ENCODE measurements around the gene PNPLA2. TPM values are rescaled to one million over a fixed set of nuclear protein-coding genes. Genes with fewer than 3 reads are reported as not detected.

The PNPLA2 gene
- total and polyA plus RNA-seq, 5 donors from 2014 or later: 23.9 to 195 (median 24.9) TPM

GRCh38 chr11:869399-870126, 50.8 kb downstream of the PNPLA2 start:
- H3K9me3 Mint-ChIP-seq: no peaks in the 10 kb centered on the region
- Histone ChIP-seq H3K9me3 (ENCODE audit: control insufficient read depth in 2 of 2, low read length in 2 of 2) (no peaks in the 10 kb centered on the region), H3K4me3 (ENCODE audit: low read depth, low read length) (no peak overlapping the region), H3K4me1 (ENCODE audit: control insufficient read depth, insufficient read depth, low read length, poor library complexity, severe bottlenecking) (no peaks in the 10 kb centered on the region), H3K36me3 (ENCODE audit: control insufficient read depth, insufficient read depth, low read length) (no peaks in the 10 kb centered on the region), H3K27me3 (ENCODE audit: control insufficient read depth, insufficient read depth, low read length) (no peaks in the 10 kb centered on the region), H3K27ac (ENCODE audit: insufficient read depth, low read length, poor library complexity, severe bottlenecking) (no peak overlapping the region)
- H3K4me3 Mint-ChIP-seq: no peak overlapping the region
- H3K36me3 Mint-ChIP-seq: peaks cover 6% of the 10 kb centered on the region
- no peaks in the 10 kb centered on the region for H3K27me3 Mint-ChIP-seq
- no peak overlapping the region for H3K27ac Mint-ChIP-seq
- no peak for DNase-seq
- H3K4me1 Mint-ChIP-seq: peaks cover 0 to 2% (median 0%) of the 10 kb centered on the region in 4 donors
- ATAC-seq (ENCODE audit: low read depth in 2 of 2): no peak

- no peaks in the 10 kb centered on the region for H3K9me3 ChIP-seq (ENCODE audit: control insufficient read depth in 2 of 2, low read length in 2 of 2)
- Mint-ChIP-seq H3K27me3 (no peaks in the 10 kb centered on the region), H3K4me1 (peaks cover 0 to 2% (median 0%) of the 10 kb centered on the region in 4 donors), H3K27ac (no peak overlapping the region), H3K4me3 (no peak overlapping the region), H3K36me3 (peaks cover 6% of the 10 kb centered on the region), H3K9me3 (no peaks in the 10 kb centered on the region)
- H3K27me3 ChIP-seq (ENCODE audit: control insufficient read depth, insufficient read depth, low read length): no peaks in the 10 kb centered on the region
- DNase-seq (no peak), ATAC-seq (ENCODE audit: low read depth in 2 of 2) (no peak)
- no peak overlapping the region for H3K27ac ChIP-seq (ENCODE audit: insufficient read depth, low read length, poor library complexity, severe bottlenecking)
- no peak overlapping the region for H3K4me3 ChIP-seq (ENCODE audit: low read depth, low read length)
- H3K4me1 ChIP-seq (ENCODE audit: control insufficient read depth, insufficient read depth, low read length, poor library complexity, severe bottlenecking): no peaks in the 10 kb centered on the region
- H3K36me3 ChIP-seq (ENCODE audit: control insufficient read depth, insufficient read depth, low read length): no peaks in the 10 kb centered on the region
These were observed 51.4 kb downstream of the PNPLA2 start for GRCh38 chr11:870127-870413.

- Mint-ChIP-seq H3K4me1 (peaks cover 0 to 2% (median 0%) of the 10 kb centered on the region in 4 donors), H3K9me3 (no peaks in the 10 kb centered on the region), H3K4me3 (no peak overlapping the region), H3K36me3 (peaks cover 6% of the 10 kb centered on the region), H3K27ac (no peak overlapping the region), H3K27me3 (no peaks in the 10 kb centered on the region)
- no peak for DNase-seq
- H3K4me3 ChIP-seq (ENCODE audit: low read depth, low read length): no peak overlapping the region
- no peaks in the 10 kb centered on the region for H3K9me3 ChIP-seq (ENCODE audit: control insufficient read depth in 2 of 2, low read length in 2 of 2)
- H3K27ac ChIP-seq (ENCODE audit: insufficient read depth, low read length, poor library complexity, severe bottlenecking): no peak overlapping the region
- H3K27me3 ChIP-seq (ENCODE audit: control insufficient read depth, insufficient read depth, low read length): no peaks in the 10 kb centered on the region
- no peak for ATAC-seq (ENCODE audit: low read depth in 2 of 2)
- no peaks in the 10 kb centered on the region for H3K36me3 ChIP-seq (ENCODE audit: control insufficient read depth, insufficient read depth, low read length)
- H3K4me1 ChIP-seq (ENCODE audit: control insufficient read depth, insufficient read depth, low read length, poor library complexity, severe bottlenecking): no peaks in the 10 kb centered on the region
These were observed 51.7 kb downstream of the PNPLA2 start for GRCh38 chr11:870418-870817.

- no peaks in the 10 kb centered on the region for H3K27me3 Mint-ChIP-seq
- H3K36me3 Mint-ChIP-seq: peaks cover 12% of the 10 kb centered on the region
- H3K27ac Mint-ChIP-seq: no peak overlapping the region
- DNase-seq: no peak
- no peak overlapping the region for H3K27ac ChIP-seq (ENCODE audit: insufficient read depth, low read length, poor library complexity, severe bottlenecking)
- no peak overlapping the region for H3K4me3 Mint-ChIP-seq
- H3K9me3 ChIP-seq (ENCODE audit: control insufficient read depth in 2 of 2, low read length in 2 of 2): no peaks in the 10 kb centered on the region
- no peaks in the 10 kb centered on the region for H3K9me3 Mint-ChIP-seq
- H3K4me3 ChIP-seq (ENCODE audit: low read depth, low read length): no peak overlapping the region
- no peaks in the 10 kb centered on the region for H3K4me1 ChIP-seq (ENCODE audit: control insufficient read depth, insufficient read depth, low read length, poor library complexity, severe bottlenecking)
- no peaks in the 10 kb centered on the region for H3K36me3 ChIP-seq (ENCODE audit: control insufficient read depth, insufficient read depth, low read length)
- H3K4me1 Mint-ChIP-seq: peaks cover 0 to 2% (median under 1%) of the 10 kb centered on the region in 4 donors
- ATAC-seq (ENCODE audit: low read depth in 2 of 2): no peak
- no peaks in the 10 kb centered on the region for H3K27me3 ChIP-seq (ENCODE audit: control insufficient read depth, insufficient read depth, low read length)
These were observed 52.8 kb downstream of the PNPLA2 start for GRCh38 chr11:871472-871871.

- peaks cover 12% of the 10 kb centered on the region for H3K36me3 Mint-ChIP-seq
- ATAC-seq (ENCODE audit: low read depth in 2 of 2): no peak
These were observed 54.1 kb downstream of the PNPLA2 start for GRCh38 chr11:872799-873198.

GRCh38 chr11:873706-874105, 55.0 kb downstream of the PNPLA2 start:
- H3K27me3 Mint-ChIP-seq: no peaks in the 10 kb centered on the region

More at GRCh38 chr11:872799-873198, 54.1 kb downstream of the PNPLA2 start:
- H3K27ac ChIP-seq (ENCODE audit: insufficient read depth, low read length, poor library complexity, severe bottlenecking): no peak overlapping the region
- H3K9me3 ChIP-seq (ENCODE audit: control insufficient read depth in 2 of 2, low read length in 2 of 2): no peaks in the 10 kb centered on the region
- Mint-ChIP-seq H3K4me1 (peaks cover 0 to 2% (median under 1%) of the 10 kb centered on the region in 4 donors), H3K4me3 (no peak overlapping the region), H3K9me3 (no peaks in the 10 kb centered on the region), H3K27me3 (no peaks in the 10 kb centered on the region), H3K27ac (no peak overlapping the region)
- no peak for DNase-seq
- no peaks in the 10 kb centered on the region for H3K4me1 ChIP-seq (ENCODE audit: control insufficient read depth, insufficient read depth, low read length, poor library complexity, severe bottlenecking)
- H3K4me3 ChIP-seq (ENCODE audit: low read depth, low read length): no peak overlapping the region
- H3K27me3 ChIP-seq (ENCODE audit: control insufficient read depth, insufficient read depth, low read length): no peaks in the 10 kb centered on the region
- H3K36me3 ChIP-seq (ENCODE audit: control insufficient read depth, insufficient read depth, low read length): no peaks in the 10 kb centered on the region

More at GRCh38 chr11:873706-874105, 55.0 kb downstream of the PNPLA2 start:
- Mint-ChIP-seq H3K9me3 (no peaks in the 10 kb centered on the region), H3K4me3 (no peak overlapping the region), H3K36me3 (peaks cover 12% of the 10 kb centered on the region), H3K4me1 (peaks cover 0 to 2% (median under 1%) of the 10 kb centered on the region in 4 donors), H3K27ac (no peak overlapping the region)
- no peak for ATAC-seq (ENCODE audit: low read depth in 2 of 2)
- Histone ChIP-seq H3K36me3 (ENCODE audit: control insufficient read depth, insufficient read depth, low read length) (no peaks in the 10 kb centered on the region), H3K27me3 (ENCODE audit: control insufficient read depth, insufficient read depth, low read length) (no peaks in the 10 kb centered on the region), H3K9me3 (ENCODE audit: control insufficient read depth in 2 of 2, low read length in 2 of 2) (no peaks in the 10 kb centered on the region), H3K4me1 (ENCODE audit: control insufficient read depth, insufficient read depth, low read length, poor library complexity, severe bottlenecking) (no peaks in the 10 kb centered on the region), H3K4me3 (ENCODE audit: low read depth, low read length) (no peak overlapping the region), H3K27ac (ENCODE audit: insufficient read depth, low read length, poor library complexity, severe bottlenecking) (no peak overlapping the region)
- no peak for DNase-seq

Other genes starting within 250 kb of the PNPLA2 start
- gene PHRF1, start 242.4 kb upstream of the PNPLA2 start, total RNA-seq: 43.8 TPM
- 1 to 10 TPM; 3.8 to 6.0 (median 5.0) TPM for gene PHRF1, start 242.4 kb upstream of the PNPLA2 start, polyA plus RNA-seq
- gene IRF7, start 203.0 kb upstream of the PNPLA2 start, total RNA-seq: 120 TPM
- 10 to 100 TPM; 27.2 to 38.9 (median 28.6) TPM for gene IRF7, start 203.0 kb upstream of the PNPLA2 start, polyA plus RNA-seq
- gene CDHR5, start 194.0 kb upstream of the PNPLA2 start, total RNA-seq: not detected
- gene CDHR5, start 194.0 kb upstream of the PNPLA2 start, polyA plus RNA-seq: not detected
- not detected for gene SCT, start 191.7 kb upstream of the PNPLA2 start, total RNA-seq
- gene SCT, start 191.7 kb upstream of the PNPLA2 start, polyA plus RNA-seq: not detected
- not detected for gene DRD4, start 181.6 kb upstream of the PNPLA2 start, total RNA-seq
- not detected for gene DRD4, start 181.6 kb upstream of the PNPLA2 start, polyA plus RNA-seq
- gene DEAF1, start 123.7 kb upstream of the PNPLA2 start, total RNA-seq: 84.1 TPM
- 10 to 100 TPM; 33.5 to 46.5 (median 37.4) TPM for gene DEAF1, start 123.7 kb upstream of the PNPLA2 start, polyA plus RNA-seq
- gene TMEM80, start 123.1 kb upstream of the PNPLA2 start, total RNA-seq: 26.3 TPM
- 10 to 100 TPM; 24.5 to 35.0 (median 27.0) TPM for gene TMEM80, start 123.1 kb upstream of the PNPLA2 start, polyA plus RNA-seq
- 11.2 TPM for gene EPS8L2, start 112.7 kb upstream of the PNPLA2 start, total RNA-seq
- gene EPS8L2, start 112.7 kb upstream of the PNPLA2 start, polyA plus RNA-seq: 10 to 100 TPM; 17.4 to 19.4 (median 18.3) TPM
- gene TALDO1, start 71.5 kb upstream of the PNPLA2 start, total RNA-seq: 68.3 TPM
- 100 to 1,000 TPM; 227 to 274 (median 240) TPM for gene TALDO1, start 71.5 kb upstream of the PNPLA2 start, polyA plus RNA-seq
- 42.1 TPM for gene GATD1, start 41.4 kb upstream of the PNPLA2 start, total RNA-seq
- 1 to 10 TPM; 3.6 to 5.5 (median 4.8) TPM for gene GATD1, start 41.4 kb upstream of the PNPLA2 start, polyA plus RNA-seq
- not detected for gene CEND1, start 28.8 kb upstream of the PNPLA2 start, total RNA-seq
- under 1 TPM in 3 of 4 donors, not detected in 1; 0.47 to 0.67 (median 0.49) TPM for gene CEND1, start 28.8 kb upstream of the PNPLA2 start, polyA plus RNA-seq
- gene SLC25A22, start 20.6 kb upstream of the PNPLA2 start, total RNA-seq: 20.3 TPM
- 1 to 10 TPM; 5.3 to 6.6 (median 6.4) TPM for gene SLC25A22, start 20.6 kb upstream of the PNPLA2 start, polyA plus RNA-seq
- 31.7 TPM for gene PIDD1, start 13.7 kb upstream of the PNPLA2 start, total RNA-seq
- 1 to 10 TPM; 1.8 to 6.7 (median 4.3) TPM for gene PIDD1, start 13.7 kb upstream of the PNPLA2 start, polyA plus RNA-seq
- 2,852 TPM for gene RPLP2, start 8.9 kb upstream of the PNPLA2 start, total RNA-seq
- gene RPLP2, start 8.9 kb upstream of the PNPLA2 start, polyA plus RNA-seq: 1,000 to 10,000 TPM; 2,313 to 3,705 (median 3,130) TPM
- 1.2 TPM for gene CRACR2B, start 9.0 kb downstream of the PNPLA2 start, total RNA-seq
- under 1 TPM in 3 of 4 donors, not detected in 1; 0.11 to 0.24 (median 0.18) TPM for gene CRACR2B, start 9.0 kb downstream of the PNPLA2 start, polyA plus RNA-seq
- 20.7 TPM for gene CD151, start 14.0 kb downstream of the PNPLA2 start, total RNA-seq
- gene CD151, start 14.0 kb downstream of the PNPLA2 start, polyA plus RNA-seq: 10 to 100 TPM in 2 of 4 donors, 1 to 10 TPM in 2; 5.5 to 15.9 (median 8.8) TPM
- gene POLR2L, start 23.6 kb downstream of the PNPLA2 start, total RNA-seq: 43.1 TPM
- 100 to 1,000 TPM in 1 of 4 donors, 10 to 100 TPM in 3; 62.7 to 101 (median 75.3) TPM for gene POLR2L, start 23.6 kb downstream of the PNPLA2 start, polyA plus RNA-seq
- gene TSPAN4, start 23.9 kb downstream of the PNPLA2 start, total RNA-seq: 2.2 TPM
- gene TSPAN4, start 23.9 kb downstream of the PNPLA2 start, polyA plus RNA-seq: 1 to 10 TPM; 1.2 to 1.7 (median 1.4) TPM
- 28.7 TPM for gene CHID1, start 91.9 kb downstream of the PNPLA2 start, total RNA-seq
- gene CHID1, start 91.9 kb downstream of the PNPLA2 start, polyA plus RNA-seq: 10 to 100 TPM; 40.2 to 50.6 (median 47.7) TPM
- gene AP2A2, start 107.0 kb downstream of the PNPLA2 start, total RNA-seq: 85.9 TPM
- gene AP2A2, start 107.0 kb downstream of the PNPLA2 start, polyA plus RNA-seq: 10 to 100 TPM in 1 of 4 donors, 1 to 10 TPM in 3; 6.2 to 10.2 (median 7.0) TPM
- not detected for gene MUC6, start 217.8 kb downstream of the PNPLA2 start, total RNA-seq
- under 1 TPM in 1 of 4 donors, not detected in 3; 0.23 TPM for gene MUC6, start 217.8 kb downstream of the PNPLA2 start, polyA plus RNA-seq